ENCODE data around the gene DERL3. TPM values are rescaled to one million over a fixed set of nuclear protein-coding genes. Genes with fewer than 3 reads are reported as not detected.
"Not testable (repeated sequence)": the region's sequence is repeated elsewhere in the genome, so short reads cannot be mapped to it uniquely, and the experiment has no call there.

The DERL3 gene
- total and polyA plus RNA-seq, 2 of the 13 experiments (the other 11 are each of a cell fraction or from before 2014, with no cell fraction given): not detected

- TF ChIP-seq ARID4A (CRISPR knock-in tag; IDR thresholded peaks at IDR 0.05; ENCODE audit: borderline replicate concordance): peak; percentile 20; the same call in 1 of the 2 replicates
These were observed 23.3 kb upstream of the DERL3 start (continued) for GRCh38 chr22:23862103-23862502.

DNA sequence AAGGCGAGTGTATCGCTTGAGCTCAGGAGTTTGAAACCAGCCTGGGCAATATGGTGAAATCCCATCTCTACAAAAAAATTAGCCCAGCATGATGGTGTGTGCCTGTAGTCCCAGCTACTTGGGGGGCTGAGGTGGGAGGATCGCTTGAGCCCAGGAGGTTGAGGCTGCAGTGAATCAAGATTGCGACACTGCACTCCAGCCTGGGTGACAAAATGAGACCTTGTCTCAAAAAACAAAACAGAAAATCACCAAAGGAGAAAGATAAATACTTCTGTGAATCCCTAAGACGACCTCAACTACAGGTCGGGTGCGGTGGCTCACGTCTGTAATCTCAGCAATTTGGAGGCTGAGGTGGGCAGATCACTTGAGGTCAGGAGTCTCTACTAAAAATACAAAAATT is 21.4 kb upstream of the DERL3 start:
- H3K4me2 ChIP-seq (ENCODE audit: low read depth, low read length); POLR2A ChIA-PET; FAIRE-seq; H2AFZ ChIP-seq (ENCODE audit: low read length); H3K27me3 ChIP-seq (ENCODE audit: control insufficient read depth in 1 of 2, insufficient read depth in 2 of 2, low read length in 2 of 2); CTCF ChIA-PET (ENCODE audit: low intra/inter-chr PET ratio, low total read pairs); H4K20me1 ChIP-seq (ENCODE audit: insufficient read depth, low read length); H3K79me2 ChIP-seq (ENCODE audit: insufficient read depth, low read length); BruUV-seq (replicated peaks); DNase-seq (ENCODE audit: low spot score); H3K36me3 ChIP-seq (replicated peaks in 1 of 2; ENCODE audit: control insufficient read depth in 1 of 2, insufficient read depth in 2 of 2, low read length in 2 of 2); H3K9me3 ChIP-seq (ENCODE audit: low read length); H3K27ac ChIP-seq (ENCODE audit: extremely low read length, insufficient read depth, low read length); H3K4me3 ChIP-seq (replicated peaks in 1 of 3; ENCODE audit: insufficient read depth in 1 of 3, low read depth in 2 of 3, low read length in 3 of 3); ATAC-seq; H3K9ac ChIP-seq (ENCODE audit: insufficient read depth, low read depth, low read length); in situ Hi-C loops (cut with HindIII; ENCODE audit: extremely low pct_ligation_motif_present, low pct_unique_long_range_greater_than_20kb); intact Hi-C loops (cut with micrococcal nuclease; ENCODE audit: unreplicated experiment): not testable (repeated sequence)
- H3K4me1 ChIP-seq (ENCODE audit: insufficient read depth, low read length): peaks cover 25% of the 10 kb centered on the region
- peak; percentile 60 for TF ChIP-seq CEBPB (IDR thresholded peaks at IDR 0.05; ENCODE audit: borderline replicate concordance, low read depth, low read length)
- 64% methylated on average over 8 of the region's 8 CpGs for WGBS (ENCODE audit: low lambda C conversion rate)
